ENCODE results near the gene C2CD4C.
"Not testable (repeated sequence)": the region's sequence is repeated elsewhere in the genome, so short reads cannot be mapped to it uniquely, and the experiment has no call there.

The C2CD4C gene

GRCh38 chr19:381901-382300 lies 27.0 kb downstream of the C2CD4C start:
- DNase-seq (ENCODE audit: low read depth) = not testable (repeated sequence)

- DNase-seq (ENCODE audit: low read depth) = not testable (repeated sequence)
These were observed 28.2 kb downstream of the C2CD4C start for GRCh38 chr19:380618-381219.

GRCh38 chr19:379796-380195 lies 29.2 kb downstream of the C2CD4C start:
- DNase-seq (ENCODE audit: low read depth) = no peak

GRCh38 chr19:378706-379105 lies 30.2 kb downstream of the C2CD4C start:
- DNase-seq (ENCODE audit: low read depth) = no peak

- DNase-seq (ENCODE audit: low read depth) = no peak
These were observed 31.0 kb downstream of the C2CD4C start for GRCh38 chr19:377801-378581.

GRCh38 chr19:376111-376470 lies 32.9 kb downstream of the C2CD4C start:
- no peak for DNase-seq (ENCODE audit: low read depth)

- no peak for DNase-seq (ENCODE audit: low read depth)
These were observed 33.4 kb downstream of the C2CD4C start for GRCh38 chr19:375395-376110.

GRCh38 chr19:374886-375235 lies 34.1 kb downstream of the C2CD4C start:
- DNase-seq (ENCODE audit: low read depth) = no peak

- DNase-seq (ENCODE audit: low read depth) = no peak
These were observed 34.6 kb downstream of the C2CD4C start for GRCh38 chr19:374183-374885.

- no peak for DNase-seq (ENCODE audit: low read depth)
These were observed 35.4 kb downstream of the C2CD4C start for GRCh38 chr19:373391-374182.

- peak; percentile 76 for DNase-seq (ENCODE audit: low read depth)
These were observed 36.5 kb downstream of the C2CD4C start for GRCh38 chr19:372306-372890.

GRCh38 chr19:371501-372168 lies 37.3 kb downstream of the C2CD4C start:
- no peak for DNase-seq (ENCODE audit: low read depth)

- no peak for DNase-seq (ENCODE audit: low read depth)
These were observed 38.2 kb downstream of the C2CD4C start for GRCh38 chr19:370641-371330.

- DNase-seq (ENCODE audit: low read depth) = no peak
These were observed 39.1 kb downstream of the C2CD4C start for GRCh38 chr19:369876-370275.

- no peak for DNase-seq (ENCODE audit: low read depth)
These were observed 39.7 kb downstream of the C2CD4C start for GRCh38 chr19:369256-369655.

GRCh38 chr19:368630-369024 lies 40.3 kb downstream of the C2CD4C start:
- no peak for DNase-seq (ENCODE audit: low read depth)

GRCh38 chr19:367963-368629 lies 40.9 kb downstream of the C2CD4C start:
- DNase-seq (ENCODE audit: low read depth) = no peak

- no peak for DNase-seq (ENCODE audit: low read depth)
These were observed 41.4 kb downstream of the C2CD4C start for GRCh38 chr19:367561-367960.

GRCh38 chr19:366951-367350 lies 42.0 kb downstream of the C2CD4C start:
- DNase-seq (ENCODE audit: low read depth) = no peak

Measured in GM04504 (cell line).